ENCODE measurements around the gene ASRGL1. TPM values are rescaled to one million over a fixed set of nuclear protein-coding genes. Genes with fewer than 3 reads are reported as not detected.
A peak's percentile ranks its signal among the peaks of the same experiment; 100 is the strongest.

ASRGL1 gene
- 10 to 100 TPM; 14.9 to 44.5 (median 35.6) TPM for total RNA-seq

GRCh38 chr11:62337303-62338181 lies at the start of gene ASRGL1:
ASRGL1 (plus strand) TSS chr11:62337448; CDS start chr11:62337978, 530 bp downstream.
- WGBS, 2 donors (ENCODE audit: low coverage in 1 of 2), result 1% methylated on average over 75 of the region's 98 CpGs; no CpG with 5 or more reads in 1 of the 2 donors
- in situ Hi-C loops (cut with MboI; ENCODE audit: low pct_ligation_motif_present in 1 of 4, low pct_unique_long_range_greater_than_20kb in 1 of 4, low sequenced_read_pairs in 3 of 4), result no loop called here

GRCh38 chr11:62295504-62295903 lies 41.7 kb upstream of the ASRGL1 start:
- in situ Hi-C loops (cut with MboI; ENCODE audit: low pct_ligation_motif_present in 1 of 4, low pct_unique_long_range_greater_than_20kb in 1 of 4, low sequenced_read_pairs in 3 of 4), result no loop called here
- Histone ChIP-seq H3K4me1 (no peaks in the 10 kb centered on the region), H3K27me3 (peaks cover 21% of the 10 kb centered on the region), H3K27ac (no peak overlapping the region), H3K36me3 (no peaks in the 10 kb centered on the region), H3K4me3 (no peak overlapping the region), H3K9me3 (no peaks in the 10 kb centered on the region)
- WGBS, 2 donors (ENCODE audit: low coverage in 1 of 2), result 52% methylated on average over 2 of the region's 2 CpGs; no CpG with 5 or more reads in 1 of the 2 donors
- TF ChIP-seq POLR2A (IDR thresholded peaks at IDR 0.05) (no peak), POLR2AphosphoS5 (IDR thresholded peaks at IDR 0.05) (no peak), CTCF (IDR thresholded peaks at IDR 0.05) (no peak), EP300 (IDR thresholded peaks at IDR 0.05; ENCODE audit: low read depth) (no peak)
- no peak for DNase-seq
- intact Hi-C loops (cut with DNase I; ENCODE audit: low total_unique reads), result no loop called here

More at GRCh38 chr11:62337303-62338181, at the start of gene ASRGL1:
- no peak for TF ChIP-seq EP300 (IDR thresholded peaks at IDR 0.05; ENCODE audit: low read depth)
- no peak for TF ChIP-seq CTCF (IDR thresholded peaks at IDR 0.05)
- peak; percentile 61 to 72 (median 64) for TF ChIP-seq POLR2AphosphoS5 (IDR thresholded peaks at IDR 0.05)
- peak; percentile 46 for TF ChIP-seq POLR2A (IDR thresholded peaks at IDR 0.05)
- peak within 1 kb of the TSS; percentile 62 to 74 (median 66) for H3K4me3 ChIP-seq
- intact Hi-C loops (cut with DNase I; ENCODE audit: low total_unique reads), result no loop called here
- H3K36me3 ChIP-seq, result no peaks in the 10 kb centered on the region
- no peaks in the 10 kb centered on the region for H3K27me3 ChIP-seq
- peaks cover 5 to 18% (median 7%) of the 10 kb centered on the region in 4 donors for H3K4me1 ChIP-seq
- peak within 1 kb of the TSS; percentile 49 to 77 (median 63) for H3K27ac ChIP-seq
- H3K9me3 ChIP-seq, result no peaks in the 10 kb centered on the region
- DNase-seq, result peak; percentile 92

- WGBS, 2 donors (ENCODE audit: low coverage in 1 of 2), result 57% methylated on average over 7 of the region's 7 CpGs; no CpG with 5 or more reads in 1 of the 2 donors
- in situ Hi-C loops (cut with MboI; ENCODE audit: low pct_ligation_motif_present in 1 of 4, low pct_unique_long_range_greater_than_20kb in 1 of 4, low sequenced_read_pairs in 3 of 4), result no loop called here
- H3K4me1 ChIP-seq, result no peaks in the 10 kb centered on the region
- no peaks in the 10 kb centered on the region for H3K36me3 ChIP-seq
- no peaks in the 10 kb centered on the region for H3K9me3 ChIP-seq
- intact Hi-C loops (cut with DNase I; ENCODE audit: low total_unique reads), result no loop called here
- DNase-seq, result no peak
- H3K27ac ChIP-seq, result no peak within 1 kb of the TSS
- TF ChIP-seq POLR2AphosphoS5 (IDR thresholded peaks at IDR 0.05), result no peak
- TF ChIP-seq EP300 (IDR thresholded peaks at IDR 0.05; ENCODE audit: low read depth), result no peak
- H3K27me3 ChIP-seq, result peaks cover 34% of the 10 kb centered on the region
- no peak within 1 kb of the TSS for H3K4me3 ChIP-seq
These were observed 38.3 kb upstream of the ASRGL1 start, which contains the start of gene SCGB1D4 for GRCh38 chr11:62298975-62299374. SCGB1D4 (minus strand) TSS chr11:62299075; CDS start chr11:62299010, 65 bp downstream.

GRCh38 chr11:62306227-62306626 lies 31.0 kb upstream of the ASRGL1 start:
- intact Hi-C loops (cut with DNase I; ENCODE audit: low total_unique reads), result loop anchor here (5.0 kb wide), 1 partner anchor 139 kb away; no protein-coding TSS in a partner anchor

More at GRCh38 chr11:62306227-62306626, 31.0 kb upstream of the ASRGL1 start:
- Histone ChIP-seq H3K27ac (no peak overlapping the region), H3K36me3 (no peaks in the 10 kb centered on the region), H3K9me3 (no peaks in the 10 kb centered on the region), H3K4me1 (no peaks in the 10 kb centered on the region), H3K4me3 (no peak overlapping the region), H3K27me3 (peaks cover 26% of the 10 kb centered on the region)
- in situ Hi-C loops (cut with MboI; ENCODE audit: low pct_ligation_motif_present in 1 of 4, low pct_unique_long_range_greater_than_20kb in 1 of 4, low sequenced_read_pairs in 3 of 4), result loop anchor here in 2 of 4 donors (25.0 kb wide), 2 partner anchors 94 to 444 kb away; partner anchors contain the start of gene SCGB2A1 (in 1 of the 2)
- WGBS, 2 donors (ENCODE audit: low coverage in 1 of 2), result 48% methylated on average over 6 of the region's 6 CpGs; no CpG with 5 or more reads in 1 of the 2 donors
- no peak for TF ChIP-seq POLR2AphosphoS5 (IDR thresholded peaks at IDR 0.05)
- TF ChIP-seq CTCF (IDR thresholded peaks at IDR 0.05), result no peak
- TF ChIP-seq EP300 (IDR thresholded peaks at IDR 0.05; ENCODE audit: low read depth), result no peak
- no peak for TF ChIP-seq POLR2A (IDR thresholded peaks at IDR 0.05)
- no peak for DNase-seq

Measured in transverse colon (tissue), 4 donors.